GM21423 (cell line): ENCODE results near the gene IMMP1L.

ENCODE experiments used
- ATAC-seq: cut with Tn5 transposase; IDR thresholded peaks from one replicate; pipeline ENCODE4 v1.9.1; 2021; ENCODE audit warnings: mild to moderate bottlenecking, moderate library complexity; ENCODE audit not compliant: unreplicated experiment

IMMP1L gene

GRCh38 chr11:31477528-31478222, 31.7 kb downstream of the IMMP1L start:
- ATAC-seq = no peak

- no peak for ATAC-seq
Measured at GRCh38 chr11:31474083-31474482, 35.3 kb downstream of the IMMP1L start.

- ATAC-seq = no peak
Measured at GRCh38 chr11:31464436-31464835, 45.0 kb downstream of the IMMP1L start.

- no peak for ATAC-seq
Measured at GRCh38 chr11:31455177-31455576, 54.2 kb downstream of the IMMP1L start.

- ATAC-seq = no peak
Measured at GRCh38 chr11:31450841-31451240, 58.6 kb downstream of the IMMP1L start.

- no peak for ATAC-seq
Measured at GRCh38 chr11:31449040-31449439, 60.4 kb downstream of the IMMP1L start.

- no peak for ATAC-seq
Measured at GRCh38 chr11:31445621-31446020, 63.8 kb downstream of the IMMP1L start.

- no peak for ATAC-seq
Measured at GRCh38 chr11:31443802-31444201, 65.6 kb downstream of the IMMP1L start.

GRCh38 chr11:31442086-31442485, 67.3 kb downstream of the IMMP1L start:
- no peak for ATAC-seq

- ATAC-seq = no peak
Measured at GRCh38 chr11:31441296-31441695, 68.1 kb downstream of the IMMP1L start.

GRCh38 chr11:31437742-31438435, 71.5 kb downstream of the IMMP1L start:
- ATAC-seq = no peak

GRCh38 chr11:31433851-31434250, 75.6 kb downstream of the IMMP1L start:
- no peak for ATAC-seq

GRCh38 chr11:31424652-31425051, 84.8 kb downstream of the IMMP1L start:
- ATAC-seq = no peak

GRCh38 chr11:31422703-31423102, 86.7 kb downstream of the IMMP1L start:
- ATAC-seq = no peak

- no peak for ATAC-seq
Measured at GRCh38 chr11:31421820-31422219, 87.6 kb downstream of the IMMP1L start.

- ATAC-seq = no peak
Measured at GRCh38 chr11:31419669-31420068, 89.8 kb downstream of the IMMP1L start.

GRCh38 chr11:31419138-31419537, 90.3 kb downstream of the IMMP1L start:
- ATAC-seq = no peak

- ATAC-seq = no peak
Measured at GRCh38 chr11:31417816-31418215, 91.6 kb downstream of the IMMP1L start.

- ATAC-seq = no peak
Measured at GRCh38 chr11:31417357-31417756, 92.1 kb downstream of the IMMP1L start.

GRCh38 chr11:31415435-31415834, 94.0 kb downstream of the IMMP1L start:
- ATAC-seq = no peak

- ATAC-seq = no peak
Measured at GRCh38 chr11:31414338-31414737, 95.1 kb downstream of the IMMP1L start.

GRCh38 chr11:31412946-31413345, 96.5 kb downstream of the IMMP1L start:
- ATAC-seq = no peak

GRCh38 chr11:31408201-31408600, 101.2 kb downstream of the IMMP1L start:
- ATAC-seq = no peak
